Measurements from ENCODE around the gene SHLD1.
"Not testable (repeated sequence)": the region's sequence is repeated elsewhere in the genome, so short reads cannot be mapped to it uniquely, and the experiment has no call there.

SHLD1 gene

GRCh38 chr20:5749952-5750779 lies at the start of gene SHLD1:
SHLD1 (plus strand) TSS chr20:5750401; CDS start chr20:5772866, 22,465 bp downstream.
- DNase-seq (ENCODE audit: low read depth) = peak; percentile 50

DNA sequence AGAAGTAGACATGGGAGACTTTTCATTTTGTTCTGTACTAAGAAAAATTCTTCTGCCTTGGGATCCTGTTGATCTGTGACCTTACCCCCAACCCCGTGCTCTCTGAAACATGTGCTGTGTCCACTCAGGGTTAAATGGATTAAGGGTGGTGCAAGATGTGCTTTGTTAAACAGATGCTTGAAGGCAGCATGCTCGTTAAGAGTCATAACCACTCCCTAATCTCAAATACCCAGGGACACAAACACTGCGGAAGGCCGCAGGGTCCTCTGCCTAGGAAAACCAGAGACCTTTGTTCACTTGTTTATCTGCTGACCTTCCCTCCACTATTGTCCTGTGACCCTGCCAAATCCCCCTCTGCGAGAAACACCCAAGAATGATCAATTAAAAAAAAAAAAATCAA lies 47.9 kb upstream of the SHLD1 start:
- not testable (repeated sequence) for DNase-seq (ENCODE audit: low read depth)

DNA sequence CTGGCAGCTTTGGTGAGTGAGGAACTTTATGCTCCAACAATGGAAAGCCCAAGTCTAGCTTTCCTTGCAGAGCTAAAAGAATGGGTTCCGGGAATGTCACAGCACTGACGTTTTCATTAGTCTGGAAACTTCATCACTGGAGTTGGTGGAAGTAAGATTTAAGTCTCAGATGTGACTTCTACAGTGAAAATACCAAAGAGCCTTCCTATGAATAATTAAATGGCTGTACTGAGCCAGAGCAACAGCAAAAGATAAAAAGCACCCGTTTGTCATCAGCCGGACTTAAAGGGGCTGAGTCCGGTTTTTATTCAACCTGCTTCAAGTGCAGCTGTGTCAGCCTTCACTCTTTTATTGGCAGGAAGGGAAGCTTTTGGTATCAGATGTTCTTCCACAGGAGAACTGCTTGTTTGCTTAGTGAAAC lies 46.5 kb upstream of the SHLD1 start:
- no peak for DNase-seq (ENCODE audit: low read depth)

DNA sequence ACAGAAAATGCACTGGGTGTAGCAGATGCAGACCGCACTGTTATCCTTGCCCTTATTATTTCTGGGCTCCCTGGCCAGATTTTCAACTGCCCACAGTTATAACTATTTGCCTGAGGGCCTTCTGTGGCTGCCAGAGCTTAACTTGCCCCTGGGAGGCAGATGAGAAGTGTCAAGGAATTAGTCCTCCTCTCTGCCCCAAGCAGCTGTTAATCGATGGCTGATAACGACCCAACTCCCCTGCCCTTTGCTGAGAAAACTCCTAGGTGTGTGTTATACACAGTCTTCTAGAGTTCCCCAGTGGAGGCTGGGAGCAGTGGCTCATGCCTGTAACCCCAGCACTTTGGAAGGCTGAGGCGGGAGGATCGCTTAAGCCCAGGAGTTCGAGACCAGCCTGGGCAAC lies 44.4 kb upstream of the SHLD1 start:
- DNase-seq (ENCODE audit: low read depth) = no peak

GRCh38 chr20:5706797-5707196 lies 43.4 kb upstream of the SHLD1 start:
- no peak for DNase-seq (ENCODE audit: low read depth)

- no peak for DNase-seq (ENCODE audit: low read depth)
Observed at GRCh38 chr20:5710551-5710950, 39.6 kb upstream of the SHLD1 start.

- no peak for DNase-seq (ENCODE audit: low read depth)
Observed at GRCh38 chr20:5714261-5715041, 35.8 kb upstream of the SHLD1 start.

DNA sequence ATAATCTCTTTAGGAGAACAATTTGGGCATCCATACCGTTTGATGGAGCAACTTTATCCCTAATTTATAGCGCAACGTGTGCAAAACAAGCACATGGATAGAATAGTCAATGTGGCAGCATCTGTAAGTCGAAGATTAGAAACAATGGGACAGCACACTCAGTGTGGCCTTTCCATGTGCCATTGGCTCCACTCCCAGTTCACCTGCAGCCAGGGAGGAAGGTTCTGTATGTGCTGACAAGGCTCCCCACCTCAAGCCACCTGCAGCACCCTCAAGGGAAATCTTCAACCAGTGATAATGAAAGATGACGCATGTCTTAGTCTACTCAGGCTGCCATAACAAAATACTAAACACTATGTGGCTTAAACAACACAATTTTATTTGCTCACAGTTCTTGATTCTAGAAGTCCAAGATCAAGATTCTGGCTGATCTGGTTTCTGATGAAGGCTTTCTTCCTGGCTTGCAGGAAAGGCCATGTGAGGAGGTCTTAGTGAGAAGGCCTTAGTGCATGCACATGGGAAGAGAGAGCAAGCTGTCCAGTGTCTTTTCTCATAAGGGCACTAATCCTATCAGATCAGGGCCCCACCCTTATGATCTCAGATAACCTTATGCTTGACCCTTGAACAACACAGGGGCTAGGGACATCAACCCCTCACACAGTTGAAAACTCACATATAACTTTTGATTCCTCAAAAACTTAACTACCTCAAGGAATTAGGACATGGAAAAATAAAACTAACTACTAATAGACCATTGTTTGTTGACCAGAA lies 34.9 kb upstream of the SHLD1 start:
- DNase-seq (ENCODE audit: low read depth) = no peak

GRCh38 chr20:5716953-5717352 lies 33.2 kb upstream of the SHLD1 start:
- DNase-seq (ENCODE audit: low read depth) = no peak

GRCh38 chr20:5718896-5719595 lies 31.2 kb upstream of the SHLD1 start:
- DNase-seq (ENCODE audit: low read depth) = no peak

DNA sequence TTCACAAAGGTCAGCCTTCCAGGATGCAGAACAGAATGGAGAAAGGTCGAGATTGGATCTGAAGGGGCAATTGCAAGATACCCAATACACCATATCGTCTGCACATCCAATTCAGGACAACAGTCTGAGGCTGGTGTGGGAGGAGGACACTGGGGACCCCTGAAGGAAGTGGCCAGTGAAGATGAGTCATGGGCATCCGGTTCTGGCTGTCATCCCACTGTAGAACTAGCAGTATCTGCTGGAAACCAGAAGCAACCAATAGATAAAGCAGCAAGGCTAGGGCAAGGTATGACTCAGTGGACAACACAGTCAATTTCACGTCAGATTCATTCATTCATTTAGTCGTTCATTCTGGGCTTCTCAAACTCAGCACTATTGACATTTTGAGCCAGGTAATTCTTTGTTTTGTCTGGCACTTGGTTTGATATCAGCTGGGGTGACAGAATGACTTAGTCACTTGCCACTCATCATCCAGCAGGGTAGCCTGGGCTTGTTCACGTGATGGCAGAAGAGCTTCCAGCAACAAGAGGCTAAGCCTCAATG lies 30.3 kb upstream of the SHLD1 start:
- DNase-seq (ENCODE audit: low read depth) = no peak

GRCh38 chr20:5720696-5721095 lies 29.5 kb upstream of the SHLD1 start:
- no peak for DNase-seq (ENCODE audit: low read depth)

DNA sequence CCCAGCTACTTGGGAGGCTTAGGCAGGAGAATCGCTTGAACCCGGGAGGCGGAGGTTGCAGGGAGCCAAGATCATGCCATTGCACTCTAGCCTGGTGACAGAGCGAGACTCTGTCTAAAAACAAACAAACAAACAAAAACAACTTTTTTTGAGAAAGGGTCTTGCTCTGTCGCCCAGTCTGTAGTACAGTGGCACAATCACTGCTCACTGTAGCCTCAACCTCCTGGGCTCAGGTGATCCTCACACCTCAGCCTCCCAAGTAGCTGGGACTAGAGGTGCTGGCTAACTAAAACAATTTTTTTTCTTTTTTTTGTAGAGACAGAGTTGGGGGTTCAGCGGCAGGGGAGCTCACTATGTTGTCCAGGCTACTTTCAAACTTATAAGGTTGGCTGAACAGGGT lies 28.8 kb upstream of the SHLD1 start:
- not testable (repeated sequence) for DNase-seq (ENCODE audit: low read depth)

- no peak for DNase-seq (ENCODE audit: low read depth)
Observed at GRCh38 chr20:5722927-5723326, 27.3 kb upstream of the SHLD1 start.

GRCh38 chr20:5725183-5725463 lies 25.1 kb upstream of the SHLD1 start:
- not testable (repeated sequence) for DNase-seq (ENCODE audit: low read depth)

DNA sequence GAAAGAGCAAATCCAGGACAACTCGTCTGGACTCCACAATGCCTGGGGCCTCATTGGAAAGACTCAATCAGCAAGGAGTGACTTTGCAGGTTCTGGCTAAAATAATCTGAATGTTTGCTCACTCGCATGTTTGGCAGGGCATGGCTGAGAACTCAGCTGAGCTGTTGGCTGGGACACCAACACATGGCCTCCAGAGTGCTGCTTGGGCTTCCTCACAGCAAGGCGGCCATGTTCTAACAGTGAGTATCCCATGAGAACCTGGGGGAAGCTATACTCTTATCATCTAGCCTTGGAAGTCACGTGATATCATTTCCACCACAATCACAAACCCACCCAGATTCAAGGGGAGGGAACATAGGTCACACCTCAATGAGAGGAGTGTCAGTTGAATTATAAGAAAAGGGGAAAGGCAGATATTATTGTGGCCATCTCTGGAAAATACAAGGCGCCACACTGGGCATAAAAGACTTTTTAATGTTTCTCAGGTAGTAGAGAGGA lies 23.1 kb upstream of the SHLD1 start:
- DNase-seq (ENCODE audit: low read depth) = no peak

DNA sequence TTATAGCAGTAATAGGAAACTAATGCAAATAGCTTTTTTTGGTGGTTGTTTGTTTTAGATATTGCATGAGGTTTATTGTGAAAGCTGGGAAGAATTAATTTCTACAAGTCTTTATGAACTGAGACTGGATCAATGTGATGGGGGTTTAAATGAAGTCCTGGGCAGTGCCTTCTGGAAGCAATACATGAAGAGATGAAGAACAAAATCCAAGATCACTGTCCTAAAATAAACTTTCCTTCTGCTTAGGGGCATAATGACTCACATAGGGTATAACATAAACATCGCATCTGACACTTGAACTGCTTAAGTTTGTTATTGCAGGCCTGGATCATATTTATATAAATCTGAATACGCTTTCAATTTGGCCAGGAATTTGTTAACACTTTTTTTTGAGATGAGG lies 20.9 kb upstream of the SHLD1 start:
- no peak for DNase-seq (ENCODE audit: low read depth)

GRCh38 chr20:5730131-5730530 lies 20.1 kb upstream of the SHLD1 start:
- DNase-seq (ENCODE audit: low read depth) = no peak

DNA sequence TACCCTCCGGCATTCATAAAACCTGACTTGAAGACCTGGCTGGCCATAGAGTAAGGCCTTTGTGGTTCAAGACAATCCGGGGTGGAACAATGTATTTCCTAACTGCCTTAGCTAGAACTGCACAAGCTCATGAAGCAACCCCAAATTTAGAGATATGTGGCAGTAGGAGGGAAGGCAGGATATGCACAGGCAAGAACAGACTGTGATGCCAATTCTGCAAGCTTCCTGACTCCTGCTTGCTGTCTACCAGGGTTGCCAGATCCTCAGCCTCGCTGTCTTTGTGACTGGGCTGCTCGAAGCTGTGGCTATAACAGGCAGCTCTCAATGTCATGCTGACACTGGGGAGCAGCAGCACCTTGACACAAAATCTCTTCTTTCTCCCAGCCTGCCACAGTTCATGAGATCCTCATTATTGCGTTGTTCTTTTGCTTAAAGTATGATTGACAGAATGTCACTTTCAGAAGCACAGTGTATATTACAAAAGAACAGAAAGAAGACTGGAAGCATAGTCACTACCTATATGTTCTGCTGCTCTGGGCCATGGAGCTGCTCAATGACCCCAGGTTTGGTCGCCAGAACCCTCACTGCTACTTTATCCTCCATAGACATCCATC lies 18.3 kb upstream of the SHLD1 start:
- DNase-seq (ENCODE audit: low read depth) = no peak

- no peak for DNase-seq (ENCODE audit: low read depth)
Observed at GRCh38 chr20:5734602-5735001, 15.6 kb upstream of the SHLD1 start.

GRCh38 chr20:5735845-5736510 lies 14.2 kb upstream of the SHLD1 start:
- DNase-seq (ENCODE audit: low read depth) = no peak

All from stimulated activated CD8-positive, alpha-beta memory T cell treated with anti-CD3 and anti-CD28 coated beads, Interleukin-7, amount 100 ng/mL, for 24 hours (primary cell).